Measurements from ENCODE around the gene PAQR3. TPM values are rescaled to one million over a fixed set of nuclear protein-coding genes. Genes with fewer than 3 reads are reported as not detected.
A peak's percentile ranks its signal among the peaks of the same experiment; 100 is the strongest.

The PAQR3 gene
- polyA plus RNA-seq, 3 donors = 2.7 to 5.6 (median 5.2) TPM

DNA sequence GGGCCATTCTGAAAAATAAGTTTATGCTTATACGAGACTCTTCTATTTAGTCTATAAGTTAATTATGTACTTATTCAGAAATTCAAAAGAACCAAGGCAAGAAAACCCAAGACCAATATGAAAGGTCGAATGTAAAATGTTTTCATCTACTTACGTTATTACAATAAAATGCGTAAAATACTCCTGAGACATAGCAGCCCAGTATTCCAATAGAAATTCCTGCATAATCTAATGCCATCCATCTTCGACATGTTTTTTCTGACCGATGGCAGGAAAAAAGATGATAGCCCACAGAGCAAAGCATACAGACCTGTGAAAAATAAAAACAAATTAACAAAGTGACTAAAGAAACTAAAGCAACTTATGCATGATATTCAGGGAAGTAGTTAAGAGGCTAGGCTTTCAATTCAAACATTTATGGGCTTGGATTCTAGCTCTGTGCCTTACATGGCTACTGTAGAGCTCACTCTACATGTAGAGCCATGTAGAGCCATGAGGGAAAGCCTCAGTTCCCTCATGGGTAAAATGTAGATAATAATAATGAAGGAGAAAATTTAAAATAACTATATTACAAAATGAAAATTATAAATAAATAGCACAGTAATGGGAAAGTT, 9.1 kb downstream of the PAQR3 start:
- Histone ChIP-seq H3K4me1 (ENCODE audit: control insufficient read depth in 1 of 2, insufficient read depth in 2 of 2, low read length in 2 of 2) (no peaks in the 10 kb centered on the region), H3K4me2 (replicated peaks; ENCODE audit: extremely low read depth, low read length, poor library complexity, severe bottlenecking) (no peak overlapping the region), H4K20me1 (ENCODE audit: insufficient read depth, low read length) (no peaks in the 10 kb centered on the region), H3K4me3 (replicated peaks in 1 of 3; ENCODE audit: low read depth in 2 of 3, low read length in 3 of 3) (no peak overlapping the region), H3K27ac (ENCODE audit: low read depth in 1 of 2, low read length in 2 of 2) (no peak overlapping the region), H3K36me3 (replicated peaks in 1 of 2; ENCODE audit: control insufficient read depth in 1 of 2, insufficient read depth in 2 of 2, low read length in 2 of 2) (peaks cover 2 to 20% of the 10 kb centered on the region in 2 donors), H3K27me3 (ENCODE audit: control insufficient read depth in 2 of 2, insufficient read depth in 2 of 2, low read length in 2 of 2) (no peaks in the 10 kb centered on the region), H2AFZ (ENCODE audit: insufficient read depth, low read depth, low read length, poor library complexity, severe bottlenecking) (no peak overlapping the region), H3K9me3 (replicated peaks in 1 of 2; ENCODE audit: control insufficient read depth in 1 of 2, insufficient read depth in 1 of 2, low read length in 2 of 2) (no peaks in the 10 kb centered on the region), H3K79me2 (ENCODE audit: insufficient read depth, low read length) (no peaks in the 10 kb centered on the region), H3K9ac (ENCODE audit: insufficient read depth, low read length, poor library complexity, severe bottlenecking) (no peak overlapping the region)
- H3K27ac Mint-ChIP-seq = no peak overlapping the region
- H3K27me3 Mint-ChIP-seq (ENCODE audit: low read depth in 3 of 3) = no peaks in the 10 kb centered on the region
- no peak for DNase-seq
- 100% methylated on average over 2 of the region's 6 CpGs for WGBS (ENCODE audit: insufficient coverage)
- peaks cover 39 to 48% of the 10 kb centered on the region in 2 donors for H3K36me3 Mint-ChIP-seq
- no peaks in the 10 kb centered on the region for H3K9me3 Mint-ChIP-seq
- peaks cover 2% of the 10 kb centered on the region for H3K4me1 Mint-ChIP-seq
- intact Hi-C loops (cut with micrococcal nuclease) = no loop called here
- TF ChIP-seq, protein P1, sequence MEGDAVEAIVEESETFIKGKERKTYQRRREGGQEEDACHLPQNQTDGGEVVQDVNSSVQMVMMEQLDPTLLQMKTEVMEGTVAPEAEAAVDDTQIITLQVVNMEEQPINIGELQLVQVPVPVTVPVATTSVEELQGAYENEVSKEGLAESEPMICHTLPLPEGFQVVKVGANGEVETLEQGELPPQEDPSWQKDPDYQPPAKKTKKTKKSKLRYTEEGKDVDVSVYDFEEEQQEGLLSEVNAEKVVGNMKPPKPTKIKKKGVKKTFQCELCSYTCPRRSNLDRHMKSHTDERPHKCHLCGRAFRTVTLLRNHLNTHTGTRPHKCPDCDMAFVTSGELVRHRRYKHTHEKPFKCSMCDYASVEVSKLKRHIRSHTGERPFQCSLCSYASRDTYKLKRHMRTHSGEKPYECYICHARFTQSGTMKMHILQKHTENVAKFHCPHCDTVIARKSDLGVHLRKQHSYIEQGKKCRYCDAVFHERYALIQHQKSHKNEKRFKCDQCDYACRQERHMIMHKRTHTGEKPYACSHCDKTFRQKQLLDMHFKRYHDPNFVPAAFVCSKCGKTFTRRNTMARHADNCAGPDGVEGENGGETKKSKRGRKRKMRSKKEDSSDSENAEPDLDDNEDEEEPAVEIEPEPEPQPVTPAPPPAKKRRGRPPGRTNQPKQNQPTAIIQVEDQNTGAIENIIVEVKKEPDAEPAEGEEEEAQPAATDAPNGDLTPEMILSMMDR (IDR thresholded peaks at IDR 0.05) = no peak
- H3K4me3 Mint-ChIP-seq = no peak overlapping the region

DNA sequence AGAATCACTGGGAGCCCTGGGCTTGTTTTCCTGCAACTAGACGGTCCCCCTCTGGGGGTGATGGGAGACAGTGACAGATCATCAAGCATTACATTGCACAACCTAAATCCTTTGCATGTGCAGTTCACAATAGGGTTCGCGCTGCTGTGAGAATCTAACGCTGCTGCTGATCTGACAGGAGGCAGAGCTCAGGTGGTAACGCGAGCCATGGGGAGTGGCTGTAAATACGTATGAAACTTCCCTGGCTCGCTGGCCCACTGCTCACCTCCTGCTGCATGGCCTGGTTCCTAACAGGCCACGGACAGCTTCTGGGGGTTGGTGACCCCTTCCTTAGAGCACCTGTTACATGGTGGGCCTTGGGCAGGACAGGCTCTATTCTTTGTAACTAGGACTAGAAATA, 10.4 kb downstream of the PAQR3 start:
- Mint-ChIP-seq H3K4me3 (no peak overlapping the region), H3K4me1 (peaks cover 2% of the 10 kb centered on the region), H3K36me3 (peaks cover 41 to 46% of the 10 kb centered on the region in 2 donors), H3K27ac (peak overlapping the region in 2 of 7 donors; percentile 46 to 47), H3K27me3 (ENCODE audit: low read depth in 3 of 3) (no peaks in the 10 kb centered on the region), H3K9me3 (no peaks in the 10 kb centered on the region)
- Histone ChIP-seq H4K20me1 (ENCODE audit: insufficient read depth, low read length) (no peaks in the 10 kb centered on the region), H3K4me1 (ENCODE audit: control insufficient read depth in 1 of 2, insufficient read depth in 2 of 2, low read length in 2 of 2) (no peaks in the 10 kb centered on the region), H3K27ac (ENCODE audit: low read depth in 1 of 2, low read length in 2 of 2) (peak overlapping the region in 1 of 2 donors; percentile 23), H3K36me3 (replicated peaks in 1 of 2; ENCODE audit: control insufficient read depth in 1 of 2, insufficient read depth in 2 of 2, low read length in 2 of 2) (peaks cover 2 to 24% of the 10 kb centered on the region in 2 donors), H3K4me2 (replicated peaks; ENCODE audit: extremely low read depth, low read length, poor library complexity, severe bottlenecking) (no peak overlapping the region), H2AFZ (ENCODE audit: insufficient read depth, low read depth, low read length, poor library complexity, severe bottlenecking) (no peak overlapping the region), H3K9me3 (replicated peaks in 1 of 2; ENCODE audit: control insufficient read depth in 1 of 2, insufficient read depth in 1 of 2, low read length in 2 of 2) (no peaks in the 10 kb centered on the region), H3K27me3 (ENCODE audit: control insufficient read depth in 2 of 2, insufficient read depth in 2 of 2, low read length in 2 of 2) (no peaks in the 10 kb centered on the region), H3K79me2 (ENCODE audit: insufficient read depth, low read length) (no peaks in the 10 kb centered on the region), H3K4me3 (replicated peaks in 1 of 3; ENCODE audit: low read depth in 2 of 3, low read length in 3 of 3) (no peak overlapping the region), H3K9ac (ENCODE audit: insufficient read depth, low read length, poor library complexity, severe bottlenecking) (no peak overlapping the region)
- TF ChIP-seq, protein P1 (IDR thresholded peaks at IDR 0.05) = no peak
- no peak for DNase-seq
- intact Hi-C loops (cut with micrococcal nuclease) = no loop called here
- 98% methylated on average over 7 of the region's 9 CpGs for WGBS (ENCODE audit: insufficient coverage)
